HG03139 (cell line): ENCODE measurements around the gene ZNF648.
"Not testable (repeated sequence)": the region's sequence is repeated elsewhere in the genome, so short reads cannot be mapped to it uniquely, and the experiment has no call there.

Experiments used
- ATAC-seq: cut with Tn5 transposase; IDR thresholded peaks from one replicate; pipeline ENCODE4 v1.9.1; 2021; ENCODE audit not compliant: unreplicated experiment

Gene ZNF648, protein sequence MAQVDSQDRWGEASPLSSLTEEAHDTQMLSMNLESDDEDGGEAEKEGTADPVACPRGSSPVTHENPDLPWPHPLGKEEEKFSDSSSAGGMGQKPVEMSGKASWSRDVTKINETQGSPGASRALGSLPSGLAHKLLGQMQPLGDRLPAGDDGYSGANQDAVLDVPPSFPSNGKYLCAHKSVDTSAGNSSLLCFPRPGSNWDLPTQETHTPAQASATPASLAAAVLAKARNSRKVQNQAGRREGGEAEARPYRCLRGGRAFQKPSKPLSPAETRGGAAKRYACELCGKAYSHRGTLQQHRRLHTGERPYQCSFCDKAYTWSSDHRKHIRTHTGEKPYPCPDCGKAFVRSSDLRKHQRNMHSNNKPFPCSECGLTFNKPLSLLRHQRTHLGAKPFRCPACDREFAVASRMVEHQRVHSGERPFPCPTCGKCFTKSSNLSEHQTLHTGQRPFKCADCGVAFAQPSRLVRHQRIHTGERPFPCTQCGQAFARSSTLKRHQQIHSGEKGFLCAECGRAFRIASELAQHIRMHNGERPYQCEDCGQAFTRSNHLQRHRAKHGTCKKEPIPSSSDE

DNA sequence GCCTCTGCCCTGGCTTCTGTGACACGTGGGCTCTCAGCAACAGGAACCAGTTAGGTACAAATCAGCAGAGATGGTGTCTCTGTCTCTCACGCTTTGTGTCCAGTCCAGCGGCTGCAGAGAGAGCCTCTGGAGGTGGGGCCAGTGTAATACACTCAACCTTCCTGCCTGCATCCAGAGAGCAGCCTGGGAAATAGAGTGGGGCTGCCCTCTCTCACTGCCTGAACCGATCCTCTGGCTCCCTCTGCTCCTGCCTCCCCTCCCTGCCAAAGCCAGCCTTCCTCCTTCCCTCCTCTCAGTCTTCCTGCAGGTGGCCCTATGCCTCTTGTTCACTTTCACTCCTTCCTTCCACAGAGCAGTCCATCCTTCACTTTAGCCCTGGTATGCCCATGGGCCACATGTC is at the start of gene ZNF648:
Gene ZNF648, minus strand, starts transcription at position 119 of the 400 bp plus-strand sequence. CDS start 3,702 bp downstream, outside the sequence.
- no peak for ATAC-seq

DNA sequence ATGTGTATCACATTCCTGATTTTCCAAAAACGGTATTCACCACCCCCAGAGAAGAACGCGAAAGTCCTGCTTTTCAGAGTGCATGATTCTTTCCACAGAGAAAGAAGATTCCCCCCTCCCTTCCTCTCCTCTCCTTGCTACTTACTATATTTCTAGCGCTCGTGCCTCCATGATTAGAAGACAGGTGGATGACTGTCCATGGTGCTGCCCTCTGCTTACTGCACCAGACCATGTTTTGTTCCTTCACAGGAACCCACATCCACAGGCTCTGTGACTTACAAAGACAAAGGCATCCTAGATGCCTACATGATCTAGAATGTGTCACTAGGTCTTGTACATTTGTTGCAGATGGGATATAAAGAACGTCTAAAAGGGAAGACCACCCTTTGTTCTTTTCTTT is 49.1 kb upstream of the ZNF648 start:
- ATAC-seq, result no peak

- no peak for ATAC-seq
These were observed 48.3 kb upstream of the ZNF648 start for GRCh38 chr1:182109771-182110170.

- ATAC-seq, result no peak
These were observed 45.7 kb upstream of the ZNF648 start for GRCh38 chr1:182107209-182107608.

GRCh38 chr1:182102043-182102416 is 40.5 kb upstream of the ZNF648 start:
- ATAC-seq, result no peak

GRCh38 chr1:182101415-182102042 is 40.0 kb upstream of the ZNF648 start:
- ATAC-seq, result no peak

- ATAC-seq, result no peak
These were observed 36.8 kb upstream of the ZNF648 start for GRCh38 chr1:182098301-182098700.

DNA sequence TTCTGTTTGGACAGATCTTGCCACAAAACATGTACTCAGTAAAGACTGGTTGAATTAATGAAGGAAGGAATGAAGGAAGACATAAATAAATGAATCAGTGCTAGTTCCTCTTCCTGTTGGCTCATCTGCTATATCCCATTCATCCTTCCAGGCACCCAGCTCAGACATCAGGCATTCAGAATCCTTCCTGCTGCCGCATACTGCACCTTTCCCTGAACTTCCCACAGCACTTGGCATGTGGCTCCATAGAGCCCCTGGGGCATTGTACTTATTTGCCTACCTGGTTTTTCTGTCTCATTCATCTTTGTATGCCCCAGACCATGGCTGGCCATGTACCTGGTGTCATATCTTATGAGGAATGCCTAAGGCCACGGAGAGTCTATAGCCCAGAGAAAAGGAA is 34.4 kb upstream of the ZNF648 start:
- ATAC-seq, result no peak

GRCh38 chr1:182094514-182095005 is 33.0 kb upstream of the ZNF648 start:
- not testable (repeated sequence) for ATAC-seq

GRCh38 chr1:182093781-182094180 is 32.3 kb upstream of the ZNF648 start:
- no peak for ATAC-seq

GRCh38 chr1:182092336-182092735 is 30.8 kb upstream of the ZNF648 start:
- no peak for ATAC-seq

GRCh38 chr1:182091083-182091482 is 29.6 kb upstream of the ZNF648 start:
- ATAC-seq, result no peak

- no peak for ATAC-seq
These were observed 26.3 kb upstream of the ZNF648 start for GRCh38 chr1:182087719-182088350.

DNA sequence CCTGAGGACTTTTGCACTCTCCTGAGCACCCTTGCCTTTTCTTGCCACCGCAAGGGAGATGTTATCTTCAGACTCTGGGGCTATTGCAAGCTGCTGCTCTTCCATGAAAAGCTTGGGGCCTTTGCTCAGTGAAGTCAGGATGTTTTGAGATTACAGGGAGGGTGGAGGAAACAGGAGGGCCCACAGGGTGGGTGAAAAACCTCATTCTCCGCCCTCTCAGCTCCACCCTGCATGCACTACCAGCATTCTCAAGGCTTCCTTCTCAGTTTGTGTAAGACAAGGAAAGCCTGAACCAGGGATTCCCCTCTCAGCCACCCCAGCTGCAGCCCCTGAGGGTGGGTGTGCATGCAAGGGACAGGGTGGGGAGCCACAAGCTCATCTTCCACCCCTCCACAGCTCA is 25.8 kb upstream of the ZNF648 start:
- no peak for ATAC-seq

GRCh38 chr1:182086620-182087019 is 25.1 kb upstream of the ZNF648 start:
- no peak for ATAC-seq

- no peak for ATAC-seq
These were observed 24.6 kb upstream of the ZNF648 start for GRCh38 chr1:182086136-182086535.

DNA sequence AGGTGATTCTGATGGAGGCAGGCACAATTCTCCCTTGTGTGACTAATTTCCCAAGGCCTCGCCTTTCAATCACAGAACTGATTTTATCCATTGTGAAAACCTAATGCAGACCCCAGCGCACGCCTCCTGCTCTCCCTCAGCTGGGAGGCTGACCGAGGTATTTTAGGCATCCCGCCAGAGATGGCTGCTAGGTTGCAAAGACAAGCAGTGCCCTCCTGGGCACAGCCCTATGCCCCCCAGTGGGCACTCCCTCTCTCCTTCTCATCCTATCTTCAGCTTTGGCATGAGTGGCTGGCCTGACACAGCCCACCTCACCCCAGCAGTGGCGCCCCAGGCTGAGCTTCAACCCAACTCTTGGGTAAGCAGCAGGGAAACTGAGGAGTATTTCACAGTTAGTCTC is 24.2 kb upstream of the ZNF648 start:
- ATAC-seq, result no peak

DNA sequence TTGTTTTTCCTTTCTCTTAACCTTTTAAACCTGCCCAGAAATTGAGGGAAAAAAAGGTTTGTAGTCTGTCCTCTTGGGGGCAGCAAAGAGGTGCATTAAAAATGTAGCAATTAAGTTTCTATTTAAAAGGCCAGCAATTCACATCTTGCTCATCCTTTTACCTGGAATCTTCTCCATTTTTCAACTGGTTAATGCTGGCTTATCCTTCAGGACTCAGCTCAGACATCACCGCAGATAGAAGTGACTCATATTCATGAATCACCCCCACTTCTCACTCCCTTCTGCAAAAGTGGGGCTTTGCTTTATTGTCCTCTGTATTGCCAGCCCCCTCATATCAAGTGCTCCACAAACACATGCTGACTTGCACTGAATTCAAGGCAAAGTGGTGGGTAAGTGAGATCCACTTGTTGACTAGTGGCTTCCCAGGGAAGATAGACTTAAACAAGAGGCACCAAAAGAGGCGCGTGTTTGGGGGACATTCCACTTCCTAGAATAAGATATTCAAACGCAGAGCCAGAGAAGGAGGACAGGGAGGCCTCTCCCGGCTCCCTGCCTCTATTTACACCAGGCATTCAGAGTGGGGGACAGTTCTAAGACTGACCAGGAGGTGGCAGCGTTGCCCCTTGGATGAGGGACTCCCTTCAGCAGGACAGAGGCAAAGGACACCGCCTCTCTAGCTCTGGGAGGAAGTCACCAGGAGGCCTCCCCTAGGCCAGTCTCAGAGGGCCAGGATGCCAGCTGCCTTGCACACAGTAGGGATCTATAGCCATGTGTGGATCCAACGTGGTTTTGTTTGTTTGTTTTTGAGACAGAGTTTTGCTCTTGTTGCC is 23.2 kb upstream of the ZNF648 start:
- ATAC-seq, result no peak

DNA sequence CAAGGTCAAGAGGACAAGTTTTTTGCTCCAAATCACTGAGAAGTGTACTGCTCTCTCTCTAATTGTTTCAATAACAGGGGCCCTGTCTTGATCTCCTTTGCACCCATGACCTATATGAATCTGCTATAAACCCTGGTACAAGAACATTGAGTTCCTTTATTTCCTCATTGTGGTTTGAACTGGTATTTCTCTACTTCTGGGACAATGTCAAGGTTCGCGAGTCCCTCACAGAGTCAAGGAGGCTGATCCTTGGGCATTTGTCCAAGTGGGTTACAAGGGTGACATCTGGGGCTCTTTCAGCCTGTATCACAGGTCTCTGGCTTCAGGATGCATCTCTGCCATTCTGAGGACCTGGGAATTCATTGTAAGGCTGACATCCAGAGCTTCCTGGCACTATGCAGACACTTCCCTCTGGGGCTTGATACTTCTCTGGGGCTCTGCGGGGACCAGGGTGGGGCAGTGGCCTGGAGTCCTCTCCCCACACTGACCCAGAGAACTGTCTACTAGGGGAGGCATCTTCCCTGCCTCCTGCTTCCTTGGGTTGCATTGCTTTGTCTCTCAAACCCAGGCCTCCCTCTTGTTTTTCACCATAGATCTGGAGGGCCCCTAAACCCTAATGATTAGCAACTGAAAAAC is 22.5 kb upstream of the ZNF648 start:
- ATAC-seq, result no peak

DNA sequence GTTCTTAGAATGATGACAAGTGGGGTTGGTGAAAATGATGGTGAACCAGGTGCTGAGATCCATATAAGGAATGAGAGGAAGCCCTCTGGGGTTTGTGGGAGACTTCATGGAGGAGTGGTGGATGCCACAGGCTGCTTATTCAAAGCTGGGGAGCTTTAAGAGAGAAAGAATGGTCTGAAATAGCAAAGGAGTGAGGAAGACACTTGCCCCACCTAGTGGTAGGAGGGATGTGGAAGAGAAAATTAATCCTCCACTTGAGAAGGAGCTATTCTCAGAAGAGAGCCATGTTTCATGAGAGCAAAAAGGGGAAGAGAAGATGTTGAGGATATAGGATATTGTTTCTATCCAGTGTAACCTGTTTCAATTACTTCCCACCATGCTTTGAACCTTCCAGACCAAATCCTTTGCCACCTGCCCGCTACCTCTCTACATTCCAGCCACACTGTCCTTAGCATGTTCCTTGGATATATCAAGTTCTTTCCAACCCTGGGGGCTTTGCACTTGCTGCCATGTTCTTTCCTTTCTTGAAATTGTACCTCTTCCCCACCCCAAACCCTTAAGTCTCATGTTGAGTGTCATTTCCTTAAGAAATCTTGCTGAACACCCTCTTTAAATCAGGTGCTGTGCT is 19.6 kb upstream of the ZNF648 start:
- ATAC-seq, result peak; percentile 66
